DLD1 (cell line): Measurements from ENCODE around the gene PXMP4.

Experiments
- in situ Hi-C: cut with HindIII; loops from 2 replicates; pipeline ENCODE4 v1.10.0; 2017; ENCODE audit warnings: low sequenced_read_pairs

The PXMP4 gene

DNA sequence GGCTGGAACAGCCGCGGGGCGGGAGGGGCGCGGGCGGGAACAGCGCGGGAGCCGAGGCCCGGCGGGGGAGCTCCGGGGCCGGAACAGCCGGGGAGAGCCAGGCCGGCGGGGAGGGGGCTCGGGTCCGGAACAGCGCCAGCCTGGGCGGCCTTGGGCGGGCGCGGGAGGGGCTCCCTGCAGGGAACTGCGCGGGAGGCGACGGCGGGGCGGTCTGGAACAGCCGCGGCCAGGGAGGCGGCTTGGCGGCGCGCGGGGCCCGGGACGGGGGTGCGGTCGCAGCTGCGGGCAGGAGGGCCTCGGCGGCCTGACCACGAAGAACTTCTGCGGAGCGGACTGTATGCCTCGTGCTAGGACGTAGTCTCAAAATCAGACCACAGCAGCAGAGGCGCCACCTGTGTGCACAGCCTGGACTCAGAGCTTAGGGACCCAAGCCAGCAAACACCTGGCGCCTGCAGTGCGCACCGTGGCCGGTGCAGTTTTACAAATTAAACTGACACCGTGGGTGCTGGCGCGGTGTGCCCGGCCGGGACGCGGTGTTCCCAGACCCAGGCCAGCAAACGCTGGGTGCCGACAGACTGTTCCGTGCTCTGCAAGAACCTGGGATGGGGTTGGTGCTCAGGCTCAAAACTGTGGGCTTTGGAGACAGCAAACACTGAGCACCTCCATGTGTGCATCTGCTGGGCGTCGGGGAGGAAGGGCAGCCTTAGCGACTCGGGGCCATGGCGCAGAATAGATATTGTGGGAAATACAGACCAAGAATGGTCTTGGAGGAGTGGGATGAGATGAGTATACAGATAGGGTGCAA is 12.3 kb upstream of the PXMP4 start:
- in situ Hi-C loops = no loop called here

- in situ Hi-C loops = no loop called here
Measured at GRCh38 chr20:33731693-33732165, 11.6 kb upstream of the PXMP4 start, which contains the start of gene ZNF341. Gene ZNF341 (plus strand): TSS chr20:33731996. CDS start chr20:33732022, 26 bp downstream.

DNA sequence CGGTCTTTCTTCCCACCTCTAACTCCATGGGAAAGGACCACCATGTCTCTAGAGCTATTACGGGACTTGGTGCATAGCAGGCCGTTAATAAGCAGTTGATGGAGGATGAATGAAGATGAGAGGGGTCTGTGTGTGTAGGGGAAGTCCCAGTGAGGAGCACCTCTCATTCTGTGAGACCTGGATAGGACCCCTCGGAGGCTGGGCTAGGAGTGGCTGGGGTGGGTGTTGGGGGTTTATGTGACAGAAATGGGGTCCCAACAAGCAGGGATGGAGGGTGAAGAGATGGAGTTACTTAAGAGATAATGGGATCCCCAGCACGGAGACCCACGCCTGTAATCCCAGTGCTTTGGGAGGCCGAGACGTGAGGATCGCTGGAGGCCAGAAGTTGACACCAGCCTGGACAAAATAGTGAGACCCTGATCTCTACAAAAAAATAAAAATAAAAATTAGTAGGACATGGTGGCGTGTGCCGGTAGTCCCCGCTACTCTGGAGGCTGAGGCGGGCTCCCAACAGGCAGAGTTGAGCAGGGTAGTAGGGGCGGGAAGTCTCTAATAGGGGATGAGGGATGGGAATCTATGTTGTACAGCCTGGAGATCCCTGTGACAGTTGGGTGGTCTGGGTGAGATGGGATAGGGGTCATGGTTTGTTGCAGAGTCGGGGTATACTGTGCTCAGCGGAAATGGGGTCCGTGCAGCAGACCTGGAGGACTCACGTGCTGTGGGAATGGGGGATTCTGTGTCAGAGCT is 11.0 kb upstream of the PXMP4 start:
- in situ Hi-C loops = no loop called here

DNA sequence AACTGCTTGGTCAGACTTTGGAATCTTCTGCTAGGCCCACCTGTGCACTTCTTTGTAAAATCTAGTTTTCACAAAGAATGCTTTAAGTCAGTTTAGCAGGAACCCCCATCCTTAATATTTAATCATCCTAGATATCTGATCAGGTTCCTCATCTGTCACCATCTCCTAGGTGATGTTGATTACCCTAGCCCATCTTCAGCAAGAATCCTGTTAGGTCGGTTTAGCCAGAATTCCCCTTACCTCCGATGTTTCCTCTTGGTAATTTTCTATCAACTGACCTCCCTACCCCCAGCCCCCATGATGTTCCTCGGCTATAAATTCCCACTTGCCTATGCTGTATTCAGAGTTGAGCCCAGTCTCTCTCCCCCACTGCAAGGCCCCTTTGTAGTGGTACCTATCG is 9.0 kb upstream of the PXMP4 start:
- in situ Hi-C loops = no loop called here

- in situ Hi-C loops = no loop called here
Measured at GRCh38 chr20:33728463-33728862, 8.4 kb upstream of the PXMP4 start.

- in situ Hi-C loops = no loop called here
Measured at GRCh38 chr20:33727806-33728205, 7.7 kb upstream of the PXMP4 start.

DNA sequence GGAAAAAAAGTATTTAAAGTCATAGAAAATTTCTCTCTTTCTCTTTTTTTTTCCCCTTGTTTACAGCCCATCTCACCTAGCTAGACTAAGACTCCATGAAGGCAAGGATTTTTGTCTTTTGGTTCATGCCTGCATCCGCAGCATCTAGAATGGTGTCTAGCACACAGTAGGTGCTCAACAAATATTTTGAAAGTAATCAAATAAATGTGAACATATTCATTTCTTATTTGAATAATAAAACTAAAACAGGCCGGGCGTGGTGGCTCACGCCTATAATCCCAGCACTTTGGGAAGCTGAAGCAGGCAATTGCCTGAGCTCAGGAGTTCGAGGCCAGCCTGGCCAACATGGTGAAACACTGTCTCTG is 7.0 kb upstream of the PXMP4 start:
- in situ Hi-C loops = no loop called here

- in situ Hi-C loops = no loop called here
Measured at GRCh38 chr20:33725607-33726264, 5.6 kb upstream of the PXMP4 start.

DNA sequence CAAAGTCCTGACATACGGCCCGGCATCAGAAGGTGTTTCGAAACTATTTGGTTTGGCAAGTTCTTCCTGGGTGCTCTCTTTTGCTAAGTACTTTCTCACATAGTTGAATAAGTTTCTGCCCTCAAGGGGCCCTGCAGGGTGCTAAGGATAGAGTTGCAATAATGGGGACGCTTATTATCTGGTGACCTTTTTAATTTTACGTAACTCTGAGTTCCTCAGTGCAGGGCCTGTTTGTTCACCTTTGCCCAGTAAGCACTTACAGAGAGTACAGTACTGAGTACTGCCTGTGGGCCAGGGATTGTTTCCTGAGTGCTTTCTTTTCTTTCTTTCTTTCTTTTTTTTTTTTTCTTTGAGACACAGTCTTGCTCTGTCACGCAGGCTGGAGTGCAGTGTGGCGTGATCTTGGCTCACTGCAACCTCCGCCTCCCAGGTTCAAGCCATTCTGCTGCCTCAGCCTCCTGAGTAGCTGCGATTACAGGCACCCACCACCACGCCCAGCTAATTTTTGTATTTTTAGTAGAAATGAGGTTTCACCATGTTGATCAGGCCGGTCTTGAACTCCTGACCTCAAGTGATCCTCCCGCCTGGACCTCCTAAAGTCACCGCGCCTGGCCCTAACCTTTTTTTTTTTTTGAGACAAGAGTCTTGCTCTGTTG is 4.5 kb upstream of the PXMP4 start:
- in situ Hi-C loops = no loop called here

GRCh38 chr20:33721391-33722140 is 1.5 kb upstream of the PXMP4 start:
- in situ Hi-C loops = no loop called here

DNA sequence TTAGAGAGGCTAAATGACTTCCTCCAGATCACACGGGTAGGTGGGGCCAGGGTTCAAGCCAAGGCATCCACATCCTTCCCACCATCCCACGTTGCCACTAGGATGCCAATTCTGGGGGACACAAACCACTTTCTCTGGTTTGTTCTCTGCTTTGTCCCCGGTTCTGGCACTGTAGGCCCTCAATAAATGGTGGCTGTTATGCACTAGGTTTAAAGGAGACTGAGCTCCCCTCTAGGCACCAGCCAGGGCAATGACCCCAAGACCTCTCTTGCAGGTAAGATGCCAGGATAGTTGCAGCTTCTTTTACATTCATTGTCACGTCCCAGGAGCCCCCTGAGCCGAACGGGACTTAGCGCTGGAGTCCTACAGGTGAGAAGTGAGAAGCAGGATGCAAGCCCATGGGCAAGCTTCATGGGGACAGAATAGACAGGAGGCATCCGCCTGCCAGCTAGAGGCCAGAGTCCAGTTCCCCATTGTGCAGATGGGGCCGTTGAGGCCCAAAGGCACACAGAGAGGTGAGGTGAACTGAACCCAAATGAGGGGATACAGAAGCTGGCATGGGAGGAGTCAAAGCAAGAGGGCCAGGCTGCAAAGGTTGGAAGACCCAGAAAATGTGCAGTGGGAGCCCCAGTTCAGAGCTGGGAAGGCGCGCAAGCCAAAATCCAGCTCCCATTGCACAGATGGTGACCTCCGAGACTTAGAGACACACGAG is 677 bp downstream of the PXMP4 start:
- in situ Hi-C loops = no loop called here

- in situ Hi-C loops = no loop called here
Measured at GRCh38 chr20:33716498-33716897, 3.6 kb downstream of the PXMP4 start.

DNA sequence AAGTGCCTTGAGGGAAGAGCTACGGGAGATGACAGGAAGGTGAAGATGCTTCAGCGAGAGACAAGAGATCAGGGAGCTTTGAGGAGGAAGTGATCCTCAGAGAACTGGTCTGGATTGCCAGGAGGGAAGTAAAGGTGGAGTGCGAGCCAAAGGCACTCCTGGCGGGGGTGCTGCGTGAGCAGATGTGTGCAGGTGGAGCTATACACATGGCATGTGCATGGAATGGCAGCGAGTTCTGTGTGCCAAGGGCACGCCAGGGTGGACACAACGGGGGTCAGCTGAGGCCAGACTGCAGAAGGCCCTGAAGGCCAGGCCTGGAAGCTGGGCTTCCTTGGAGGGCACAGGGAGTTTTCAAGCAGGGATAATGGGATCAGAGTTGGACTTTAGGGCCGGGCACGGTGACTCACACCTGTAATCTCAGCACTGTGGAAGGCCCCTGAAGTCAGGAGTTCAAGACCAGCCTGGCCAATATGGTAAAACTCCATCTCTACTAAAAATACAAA is 6.2 kb downstream of the PXMP4 start:
- in situ Hi-C loops = no loop called here

DNA sequence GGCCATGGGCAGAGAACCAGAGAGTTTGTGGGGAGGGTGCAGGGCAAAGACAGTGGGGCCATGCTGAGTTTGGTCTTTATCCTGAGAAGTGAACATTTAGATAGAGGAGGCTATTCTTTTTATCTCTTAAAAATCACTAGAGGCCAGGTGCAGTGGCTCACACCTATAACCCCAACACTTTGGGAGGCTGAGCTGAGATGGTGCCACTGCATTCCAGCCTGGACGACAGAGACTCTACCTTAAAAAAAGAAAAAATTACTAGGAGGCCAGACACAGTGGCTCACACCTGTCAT is 8.7 kb downstream of the PXMP4 start:
- in situ Hi-C loops = no loop called here

GRCh38 chr20:33710681-33711445 is 9.2 kb downstream of the PXMP4 start:
- in situ Hi-C loops = no loop called here

GRCh38 chr20:33709905-33710541 is 10.1 kb downstream of the PXMP4 start:
- in situ Hi-C loops = no loop called here

DNA sequence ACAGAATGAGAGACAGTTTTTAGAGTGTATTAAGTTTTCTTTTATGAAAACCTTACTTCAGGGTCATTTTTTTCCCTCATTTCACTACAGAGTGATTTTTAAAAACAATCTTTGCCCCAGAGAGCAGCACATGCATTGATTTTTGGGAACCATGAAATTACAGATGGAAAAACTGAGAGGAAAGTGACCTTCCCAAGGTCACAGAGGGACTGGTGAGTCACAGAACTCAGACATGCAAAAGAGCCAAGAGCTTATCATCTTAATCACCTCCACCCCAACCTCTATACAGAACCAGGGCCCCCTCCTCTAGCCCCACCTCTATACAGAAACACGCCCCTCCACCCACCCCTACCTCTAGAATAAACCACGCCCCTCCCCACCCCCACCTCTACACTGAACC is 10.7 kb downstream of the PXMP4 start:
- in situ Hi-C loops = no loop called here

DNA sequence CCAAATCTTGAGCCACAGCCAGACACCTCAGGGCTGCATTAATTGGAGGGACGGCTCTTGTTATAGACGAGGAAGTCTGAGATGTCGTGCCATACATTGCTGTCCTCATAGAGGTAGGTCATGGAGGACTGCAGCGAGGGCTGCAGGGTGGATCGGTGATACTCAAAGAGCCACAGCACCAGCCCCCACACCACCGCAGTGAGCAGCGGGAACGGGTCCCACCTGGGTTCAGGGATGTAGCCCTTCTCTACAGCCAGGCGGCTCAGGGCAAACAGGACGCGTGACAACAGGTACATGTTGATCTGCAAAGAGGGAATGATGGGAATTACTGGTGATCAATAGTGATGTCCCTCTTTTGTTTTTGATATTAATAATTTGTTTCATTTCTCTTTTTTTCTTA is 12.4 kb downstream of the PXMP4 start:
- in situ Hi-C loops = no loop called here
